Panc1 (cell line): ENCODE results near the gene MRFAP1L1. TPM values are rescaled to one million over a fixed set of nuclear protein-coding genes. Genes with fewer than 3 reads are reported as not detected.
A peak's percentile ranks its signal among the peaks of the same experiment; 100 is the strongest.

ENCODE experiments used
- ATAC-seq: fragments of 200-7000 bp; cut with Tn5 transposase; 2 replicates; pipeline ENCODE4 v1.9.1; 2020; ENCODE audit warnings: mild to moderate bottlenecking, moderate library complexity
- BruUV-seq: library from RNA; stranded (reverse); fragments of 400-500 nt; replicated peaks from 2 replicates; lab custom pipeline; 2021; lab: Mats Ljungman, UMichigan
- CTCF ChIA-PET: fragments of 300-600 bp; sonication (Branson Sonifier 250); formaldehyde crosslinking; loops from one replicate; lab custom pipeline; 2022; ENCODE audit warnings: antibody characterized with exemption; lab: Charles Lee
- POLR2A ChIA-PET: fragments of 300-600 bp; sonication (Branson Sonifier 250); formaldehyde crosslinking; loops from one replicate; lab custom pipeline; 2022; ENCODE audit warnings: antibody characterized with exemption; lab: Charles Lee
- DNase-seq: peaks from one replicate; pipeline ENCODE4 v3.0.0-alpha.2; 2010; ENCODE audit warnings: low read depth, low spot score
- H3K27ac ChIP-seq: 2 replicates; pipeline ENCODE4 v1.5.1; 2011; ENCODE audit warnings: mild to moderate bottlenecking, low read length, inconsistent platforms
- H3K27me3 ChIP-seq: fragments of 200-500 bp; sonication (Bioruptor generic); 2 replicates; pipeline ENCODE4 v1.6.0; 2014; ENCODE audit warnings: low read length, inconsistent platforms; ENCODE audit not compliant: control insufficient read depth, insufficient read depth
- H3K36me3 ChIP-seq: fragments of 200-500 bp; sonication (Bioruptor generic); 2 replicates; pipeline ENCODE4 v1.5.1; 2014; ENCODE audit warnings: inconsistent platforms, mild to moderate bottlenecking, low read length, moderate library complexity; ENCODE audit not compliant: control insufficient read depth, insufficient read depth
- H3K4me1 ChIP-seq: 2 replicates; pipeline ENCODE4 v1.5.1; 2011; ENCODE audit warnings: inconsistent platforms, mild to moderate bottlenecking, low read length, moderate library complexity; ENCODE audit not compliant: control insufficient read depth, insufficient read depth
- H3K4me3 ChIP-seq, 2 experiments: 2 replicates each; pipeline ENCODE4 v1.5.1; 2011 to 2012; ENCODE audit warnings: low read depth in 2 of 2, low read length in 2 of 2, mild to moderate bottlenecking in 2 of 2, inconsistent platforms in 1 of 2, moderate library complexity in 1 of 2
- H3K9me3 ChIP-seq: fragments of 200-500 bp; sonication (Bioruptor generic); 2 replicates; pipeline ENCODE4 v1.5.1; 2014; ENCODE audit warnings: low read depth, mild to moderate bottlenecking, inconsistent platforms, low read length, moderate library complexity; ENCODE audit not compliant: control insufficient read depth, insufficient read depth
- POLR2AphosphoS5 ChIP-seq: IDR thresholded peaks from 2 replicates; pipeline ENCODE4 v1.6.1; 2012; ENCODE audit warnings: mild to moderate bottlenecking, low read depth, low read length, moderate library complexity
- SIN3A ChIP-seq: IDR thresholded peaks from 2 replicates; pipeline ENCODE4 v1.6.1; 2012; ENCODE audit warnings: low read depth, mild to moderate bottlenecking, low read length, moderate library complexity, borderline replicate concordance; ENCODE audit not compliant: insufficient read depth
- TCF7L2 ChIP-seq: IDR thresholded peaks from 2 replicates; pipeline ENCODE4 v1.6.1; 2011; ENCODE audit warnings: mild to moderate bottlenecking, low read depth, low read length, inconsistent platforms
- in situ Hi-C: cut with HindIII; loops from 2 replicates; pipeline ENCODE4 v1.10.0; 2016; ENCODE audit warnings: low sequenced_read_pairs, low pct_unique_long_range_greater_than_20kb
- intact Hi-C: fragments of 100-400 bp; cut with micrococcal nuclease; formaldehyde crosslinking; loops from one replicate; pipeline ENCODE4 v1.10.0; 2022; ENCODE audit not compliant: unreplicated experiment
- total RNA-seq: library from RNA; stranded (reverse); gene quantifications from one replicate; pipeline ENCODE4 v1.2.1, GENCODE V29; 2021; ENCODE audit not compliant: unreplicated experiment
- TF ChIP-seq, protein P1 (sequence below): fragments of 450-650 bp; IDR thresholded peaks from 2 replicates; pipeline ENCODE4 v1.5.1; 2017; ENCODE audit warnings: mild to moderate bottlenecking
- TF ChIP-seq, protein P2 (sequence below), 2 experiments: IDR thresholded peaks; 2 replicates each; pipeline ENCODE4 v1.6.1; 2011 to 2012; ENCODE audit warnings: low read depth in 2 of 2, control low read depth in 1 of 2, low read length in 1 of 2, mild to moderate bottlenecking in 1 of 2, moderate library complexity in 1 of 2; ENCODE audit not compliant: insufficient read depth in 1 of 2

MRFAP1L1 gene
- total RNA-seq, 1 experiment from 2014 or later = 29.5 TPM

DNA sequence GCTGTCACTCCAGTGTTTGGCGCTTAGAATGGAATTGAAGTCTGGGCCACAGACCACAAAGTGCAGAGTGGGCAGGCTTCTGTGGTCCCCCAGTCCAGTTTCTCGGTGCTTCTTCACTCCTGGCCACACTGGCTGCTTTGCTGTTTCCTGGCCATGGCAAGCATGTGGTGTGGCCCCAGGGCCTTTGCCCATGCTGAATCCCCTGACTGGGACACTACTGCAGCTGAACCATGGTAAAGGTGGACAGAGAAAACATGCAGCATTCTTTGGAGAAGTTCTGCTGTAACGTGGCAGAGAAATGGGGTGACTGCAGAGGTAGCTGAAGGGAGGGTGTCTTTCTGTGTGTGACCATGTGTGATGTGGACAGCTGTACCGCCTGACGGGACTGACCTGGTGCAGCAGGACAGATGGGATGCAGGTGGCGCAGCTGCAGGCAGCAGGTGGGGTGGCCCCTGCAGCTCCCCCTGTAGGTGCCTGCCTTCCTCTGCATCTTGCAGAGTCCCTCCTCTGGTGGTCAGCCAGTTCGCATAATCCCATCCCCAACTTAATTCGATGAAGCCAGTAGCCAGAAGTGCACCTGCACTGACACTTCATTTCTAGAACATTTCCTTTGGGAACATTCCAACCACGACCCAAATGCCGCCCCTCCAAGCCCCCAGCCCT, 29.2 kb downstream of the MRFAP1L1 start:
- ChIA-PET CTCF (interaction anchor here (0.6 kb wide), 1 partner anchor 56 kb away, joined by 4 read pairs; no protein-coding TSS in a partner anchor), POLR2A (no interaction called here)
- BruUV-seq = no TSS peak
- ATAC-seq (peak; percentile 43; the same call in 1 of the 2 replicates), DNase-seq (no peak)
- TF ChIP-seq TCF7L2 (no peak), SIN3A (no peak), POLR2AphosphoS5 (no peak)
- TF ChIP-seq, protein P1, sequence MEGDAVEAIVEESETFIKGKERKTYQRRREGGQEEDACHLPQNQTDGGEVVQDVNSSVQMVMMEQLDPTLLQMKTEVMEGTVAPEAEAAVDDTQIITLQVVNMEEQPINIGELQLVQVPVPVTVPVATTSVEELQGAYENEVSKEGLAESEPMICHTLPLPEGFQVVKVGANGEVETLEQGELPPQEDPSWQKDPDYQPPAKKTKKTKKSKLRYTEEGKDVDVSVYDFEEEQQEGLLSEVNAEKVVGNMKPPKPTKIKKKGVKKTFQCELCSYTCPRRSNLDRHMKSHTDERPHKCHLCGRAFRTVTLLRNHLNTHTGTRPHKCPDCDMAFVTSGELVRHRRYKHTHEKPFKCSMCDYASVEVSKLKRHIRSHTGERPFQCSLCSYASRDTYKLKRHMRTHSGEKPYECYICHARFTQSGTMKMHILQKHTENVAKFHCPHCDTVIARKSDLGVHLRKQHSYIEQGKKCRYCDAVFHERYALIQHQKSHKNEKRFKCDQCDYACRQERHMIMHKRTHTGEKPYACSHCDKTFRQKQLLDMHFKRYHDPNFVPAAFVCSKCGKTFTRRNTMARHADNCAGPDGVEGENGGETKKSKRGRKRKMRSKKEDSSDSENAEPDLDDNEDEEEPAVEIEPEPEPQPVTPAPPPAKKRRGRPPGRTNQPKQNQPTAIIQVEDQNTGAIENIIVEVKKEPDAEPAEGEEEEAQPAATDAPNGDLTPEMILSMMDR = no peak
- TF ChIP-seq, protein P2, sequence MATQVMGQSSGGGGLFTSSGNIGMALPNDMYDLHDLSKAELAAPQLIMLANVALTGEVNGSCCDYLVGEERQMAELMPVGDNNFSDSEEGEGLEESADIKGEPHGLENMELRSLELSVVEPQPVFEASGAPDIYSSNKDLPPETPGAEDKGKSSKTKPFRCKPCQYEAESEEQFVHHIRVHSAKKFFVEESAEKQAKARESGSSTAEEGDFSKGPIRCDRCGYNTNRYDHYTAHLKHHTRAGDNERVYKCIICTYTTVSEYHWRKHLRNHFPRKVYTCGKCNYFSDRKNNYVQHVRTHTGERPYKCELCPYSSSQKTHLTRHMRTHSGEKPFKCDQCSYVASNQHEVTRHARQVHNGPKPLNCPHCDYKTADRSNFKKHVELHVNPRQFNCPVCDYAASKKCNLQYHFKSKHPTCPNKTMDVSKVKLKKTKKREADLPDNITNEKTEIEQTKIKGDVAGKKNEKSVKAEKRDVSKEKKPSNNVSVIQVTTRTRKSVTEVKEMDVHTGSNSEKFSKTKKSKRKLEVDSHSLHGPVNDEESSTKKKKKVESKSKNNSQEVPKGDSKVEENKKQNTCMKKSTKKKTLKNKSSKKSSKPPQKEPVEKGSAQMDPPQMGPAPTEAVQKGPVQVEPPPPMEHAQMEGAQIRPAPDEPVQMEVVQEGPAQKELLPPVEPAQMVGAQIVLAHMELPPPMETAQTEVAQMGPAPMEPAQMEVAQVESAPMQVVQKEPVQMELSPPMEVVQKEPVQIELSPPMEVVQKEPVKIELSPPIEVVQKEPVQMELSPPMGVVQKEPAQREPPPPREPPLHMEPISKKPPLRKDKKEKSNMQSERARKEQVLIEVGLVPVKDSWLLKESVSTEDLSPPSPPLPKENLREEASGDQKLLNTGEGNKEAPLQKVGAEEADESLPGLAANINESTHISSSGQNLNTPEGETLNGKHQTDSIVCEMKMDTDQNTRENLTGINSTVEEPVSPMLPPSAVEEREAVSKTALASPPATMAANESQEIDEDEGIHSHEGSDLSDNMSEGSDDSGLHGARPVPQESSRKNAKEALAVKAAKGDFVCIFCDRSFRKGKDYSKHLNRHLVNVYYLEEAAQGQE (IDR thresholded peaks at IDR 0.05; ENCODE audit: insufficient read depth in 1 of 2, low read depth in 2 of 2, low read length in 1 of 2) = no peak
- no peak overlapping the region for H3K27ac ChIP-seq
- peaks cover 2% of the 10 kb centered on the region; the same call in 1 of the 2 replicates for H3K36me3 ChIP-seq
- no peak overlapping the region for H3K4me3 ChIP-seq
- H3K27me3 ChIP-seq = no peaks in the 10 kb centered on the region
- intact Hi-C loops (no loop called here), in situ Hi-C loops (no loop called here)
- H3K4me1 ChIP-seq = peaks cover 9% of the 10 kb centered on the region
- no peaks in the 10 kb centered on the region for H3K9me3 ChIP-seq

DNA sequence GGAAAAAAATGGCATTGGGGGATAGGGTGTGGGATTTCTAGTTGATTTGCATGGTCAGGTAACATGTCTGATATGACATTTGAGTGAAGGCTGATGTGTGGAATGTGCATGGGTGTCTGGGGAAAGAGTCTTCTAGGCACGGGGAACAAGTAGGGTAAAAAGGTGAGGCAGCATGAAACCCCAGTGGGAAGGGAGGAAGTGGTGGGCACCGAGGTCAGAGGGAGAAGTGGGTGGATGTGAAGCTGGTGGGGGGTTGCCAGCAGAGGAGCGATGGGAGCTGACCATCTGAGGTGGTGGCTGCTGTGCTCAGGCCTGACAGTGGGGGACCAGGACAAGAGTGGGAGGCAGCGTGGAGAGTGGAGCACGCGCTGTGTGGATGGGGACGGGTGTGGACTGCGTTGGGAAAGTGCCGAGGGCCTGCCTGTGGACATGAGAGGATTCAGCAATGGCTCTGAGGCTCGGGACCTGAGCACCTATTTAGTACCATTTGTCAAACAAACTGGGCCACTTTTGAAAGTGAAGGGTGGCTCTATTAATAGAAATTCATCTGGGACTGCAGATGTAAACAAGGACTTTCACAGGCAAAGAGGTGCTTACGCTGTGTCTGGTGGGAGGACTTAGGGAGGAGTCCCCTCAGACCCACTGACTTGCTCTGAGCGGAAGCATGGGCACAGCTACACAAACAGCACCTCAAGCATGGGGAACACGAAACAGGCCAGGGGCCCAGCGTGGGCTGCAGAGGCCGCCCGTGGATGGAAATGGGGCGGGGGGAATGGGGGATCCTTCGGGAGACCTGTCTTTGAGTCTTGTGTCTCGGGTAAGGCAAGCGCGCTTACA, 32.7 kb downstream of the MRFAP1L1 start:
- CTCF ChIA-PET = no interaction called here
- no peak overlapping the region for H3K27ac ChIP-seq
- H3K36me3 ChIP-seq = peaks cover 2% of the 10 kb centered on the region
- H3K4me3 ChIP-seq = no peak overlapping the region
- no peaks in the 10 kb centered on the region for H3K27me3 ChIP-seq
- peaks cover 12% of the 10 kb centered on the region for H3K4me1 ChIP-seq
- DNase-seq (no peak), ATAC-seq (no peak)
- intact Hi-C loops (no loop called here), in situ Hi-C loops (no loop called here)
- POLR2A ChIA-PET = no interaction called here
- TF ChIP-seq TCF7L2 (no peak), POLR2AphosphoS5 (no peak), SIN3A (no peak)
- TF ChIP-seq, protein P2 (IDR thresholded peaks at IDR 0.05; ENCODE audit: insufficient read depth in 1 of 2, low read depth in 2 of 2, low read length in 1 of 2) = no peak
- TF ChIP-seq, protein P1 = no peak
- no TSS peak for BruUV-seq
- H3K9me3 ChIP-seq = no peaks in the 10 kb centered on the region
